ENCODE data around the gene SEMA3A.

GRCh38 chr7:84070770-84071169 lies 123.8 kb downstream of the SEMA3A start:
- TF ChIP-seq ELF4 (CRISPR knock-in tag; IDR thresholded peaks at IDR 0.05; ENCODE audit: low read depth) = no peak
- no peak for TF ChIP-seq E2F4 (CRISPR knock-in tag; IDR thresholded peaks at IDR 0.05; ENCODE audit: borderline replicate concordance, low read depth)
- no peak for TF ChIP-seq ATF2 (CRISPR knock-in tag; IDR thresholded peaks at IDR 0.05; ENCODE audit: borderline replicate concordance, low read depth)
